ENCODE results near the gene ZNF132. TPM values are rescaled to one million over a fixed set of nuclear protein-coding genes. Genes with fewer than 3 reads are reported as not detected.

The ZNF132 gene
- total RNA-seq, 1 donor from 2014 or later = 1.2 TPM

DNA sequence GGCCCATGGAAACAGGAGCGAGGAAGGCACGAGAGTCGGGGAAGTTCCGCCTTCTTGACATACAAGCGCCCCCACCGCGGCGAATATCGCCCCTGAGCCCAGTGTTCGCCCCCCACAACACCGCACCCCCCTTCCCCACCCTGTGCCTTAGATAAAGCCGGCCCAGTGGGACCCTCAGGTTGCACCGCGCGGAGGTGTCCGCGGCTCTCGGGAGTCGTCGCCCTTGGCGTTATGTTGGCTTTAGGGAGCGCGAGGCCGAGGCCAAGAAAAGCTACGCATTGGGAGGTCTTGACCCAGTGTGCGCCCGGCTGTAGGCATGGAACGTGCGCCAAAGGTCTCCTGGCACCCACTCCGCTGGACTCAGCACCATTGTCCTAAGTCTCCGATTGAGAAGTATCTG, 603 bp upstream of the ZNF132 start:
- Mint-ChIP-seq H3K27ac (ENCODE audit: unreplicated experiment) (no peak overlapping the region), H3K27me3 (ENCODE audit: unreplicated experiment) (peaks cover 14% of the 10 kb centered on the region), H3K9me3 (ENCODE audit: unreplicated experiment) (peaks cover 15% of the 10 kb centered on the region), H3K4me1 (ENCODE audit: unreplicated experiment) (no peaks in the 10 kb centered on the region), H3K4me3 (ENCODE audit: unreplicated experiment) (peak overlapping the region; percentile 76), H3K36me3 (ENCODE audit: low read depth, unreplicated experiment) (peaks cover 32% of the 10 kb centered on the region)
- no peak for TF ChIP-seq CTCF (IDR thresholded peaks at IDR 0.05; ENCODE audit: unreplicated experiment)
- no peak for DNase-seq (ENCODE audit: low spot score)

- Mint-ChIP-seq H3K27me3 (ENCODE audit: unreplicated experiment) (peaks cover 5% of the 10 kb centered on the region), H3K27ac (ENCODE audit: unreplicated experiment) (no peak overlapping the region), H3K9me3 (ENCODE audit: unreplicated experiment) (peaks cover 31% of the 10 kb centered on the region), H3K36me3 (ENCODE audit: low read depth, unreplicated experiment) (peaks cover 49% of the 10 kb centered on the region), H3K4me1 (ENCODE audit: unreplicated experiment) (no peaks in the 10 kb centered on the region), H3K4me3 (ENCODE audit: unreplicated experiment) (no peak overlapping the region)
- TF ChIP-seq CTCF (IDR thresholded peaks at IDR 0.05; ENCODE audit: unreplicated experiment) = no peak
- no peak for DNase-seq (ENCODE audit: low spot score)
Observed at GRCh38 chr19:58434217-58434616, 5.7 kb downstream of the ZNF132 start.

- no peak for TF ChIP-seq CTCF (IDR thresholded peaks at IDR 0.05; ENCODE audit: unreplicated experiment)
- Mint-ChIP-seq H3K9me3 (ENCODE audit: unreplicated experiment) (peaks cover 17% of the 10 kb centered on the region), H3K4me1 (ENCODE audit: unreplicated experiment) (no peaks in the 10 kb centered on the region), H3K4me3 (ENCODE audit: unreplicated experiment) (no peak overlapping the region), H3K36me3 (ENCODE audit: low read depth, unreplicated experiment) (peaks cover 36% of the 10 kb centered on the region), H3K27me3 (ENCODE audit: unreplicated experiment) (peaks cover 2% of the 10 kb centered on the region), H3K27ac (ENCODE audit: unreplicated experiment) (no peak overlapping the region)
- DNase-seq (ENCODE audit: low spot score) = no peak
Observed at GRCh38 chr19:58429745-58430144, 10.2 kb downstream of the ZNF132 start.

GRCh38 chr19:58428617-58429016, 11.3 kb downstream of the ZNF132 start:
- no peak overlapping the region for H3K27ac Mint-ChIP-seq (ENCODE audit: unreplicated experiment)
- TF ChIP-seq CTCF (IDR thresholded peaks at IDR 0.05; ENCODE audit: unreplicated experiment) = no peak
- peaks cover 2% of the 10 kb centered on the region for H3K27me3 Mint-ChIP-seq (ENCODE audit: unreplicated experiment)
- H3K36me3 Mint-ChIP-seq (ENCODE audit: low read depth, unreplicated experiment) = peaks cover 24% of the 10 kb centered on the region
- no peak overlapping the region for H3K4me3 Mint-ChIP-seq (ENCODE audit: unreplicated experiment)
- H3K9me3 Mint-ChIP-seq (ENCODE audit: unreplicated experiment) = peaks cover 11% of the 10 kb centered on the region
- H3K4me1 Mint-ChIP-seq (ENCODE audit: unreplicated experiment) = no peaks in the 10 kb centered on the region
- DNase-seq (ENCODE audit: low spot score) = no peak

GRCh38 chr19:58417071-58417470, 22.9 kb downstream of the ZNF132 start:
- peaks cover 30% of the 10 kb centered on the region for H3K36me3 Mint-ChIP-seq (ENCODE audit: low read depth, unreplicated experiment)
- no peak for DNase-seq (ENCODE audit: low spot score)
- H3K27me3 Mint-ChIP-seq (ENCODE audit: unreplicated experiment) = no peaks in the 10 kb centered on the region
- H3K4me1 Mint-ChIP-seq (ENCODE audit: unreplicated experiment) = no peaks in the 10 kb centered on the region
- TF ChIP-seq CTCF (IDR thresholded peaks at IDR 0.05; ENCODE audit: unreplicated experiment) = no peak
- H3K9me3 Mint-ChIP-seq (ENCODE audit: unreplicated experiment) = no peaks in the 10 kb centered on the region
- H3K27ac Mint-ChIP-seq (ENCODE audit: unreplicated experiment) = no peak overlapping the region
- H3K4me3 Mint-ChIP-seq (ENCODE audit: unreplicated experiment) = peak overlapping the region; percentile 59

All from endothelial cell (in vitro differentiated cells).